ENCODE results near the gene ZCCHC24.

The ZCCHC24 gene

DNA sequence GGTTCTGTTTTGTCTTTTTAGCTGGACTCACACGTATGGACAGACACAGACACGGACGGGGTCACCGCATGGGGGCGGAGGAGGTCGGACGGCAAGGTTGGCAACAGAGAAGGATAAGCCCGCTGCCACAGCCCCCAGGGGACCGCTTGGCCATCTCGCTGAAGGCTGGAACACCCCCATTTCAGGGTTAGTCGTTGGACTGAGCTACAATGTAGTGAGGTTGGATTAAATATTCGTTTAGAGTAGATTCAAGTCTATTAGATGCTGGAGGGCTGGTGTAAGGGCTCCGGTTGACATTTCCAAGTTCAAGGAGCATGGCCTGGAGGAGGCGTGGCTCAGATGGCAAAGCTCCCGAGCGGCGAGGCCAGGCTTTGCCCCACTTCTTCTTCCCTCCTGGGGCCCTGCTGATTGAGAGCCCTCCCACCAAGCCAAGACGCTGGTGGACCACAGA, 62.9 kb downstream of the ZCCHC24 start:
- DNase-seq (ENCODE audit: low spot score) = no peak

DNA sequence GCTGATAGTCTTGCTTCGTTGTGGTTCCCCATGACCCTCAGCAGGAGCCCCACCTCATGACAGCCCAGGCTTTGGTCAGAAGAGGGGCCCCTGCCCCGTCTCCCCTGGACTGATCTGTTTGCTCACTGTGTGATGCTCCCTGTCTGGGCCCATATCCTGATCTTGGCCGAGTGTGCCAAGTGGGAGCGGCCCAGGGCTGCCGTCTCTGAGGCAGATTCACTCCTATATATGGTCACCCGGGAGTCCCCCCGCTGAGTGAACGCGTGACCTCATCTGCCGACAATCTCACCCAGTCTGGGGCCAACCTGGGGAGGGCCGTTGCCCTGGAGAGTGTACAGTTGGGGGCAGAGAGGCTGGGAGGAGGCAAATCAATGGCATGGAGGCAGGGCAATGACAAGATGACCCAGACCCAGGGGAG, 63.6 kb downstream of the ZCCHC24 start:
- DNase-seq (ENCODE audit: low spot score) = no peak

DNA sequence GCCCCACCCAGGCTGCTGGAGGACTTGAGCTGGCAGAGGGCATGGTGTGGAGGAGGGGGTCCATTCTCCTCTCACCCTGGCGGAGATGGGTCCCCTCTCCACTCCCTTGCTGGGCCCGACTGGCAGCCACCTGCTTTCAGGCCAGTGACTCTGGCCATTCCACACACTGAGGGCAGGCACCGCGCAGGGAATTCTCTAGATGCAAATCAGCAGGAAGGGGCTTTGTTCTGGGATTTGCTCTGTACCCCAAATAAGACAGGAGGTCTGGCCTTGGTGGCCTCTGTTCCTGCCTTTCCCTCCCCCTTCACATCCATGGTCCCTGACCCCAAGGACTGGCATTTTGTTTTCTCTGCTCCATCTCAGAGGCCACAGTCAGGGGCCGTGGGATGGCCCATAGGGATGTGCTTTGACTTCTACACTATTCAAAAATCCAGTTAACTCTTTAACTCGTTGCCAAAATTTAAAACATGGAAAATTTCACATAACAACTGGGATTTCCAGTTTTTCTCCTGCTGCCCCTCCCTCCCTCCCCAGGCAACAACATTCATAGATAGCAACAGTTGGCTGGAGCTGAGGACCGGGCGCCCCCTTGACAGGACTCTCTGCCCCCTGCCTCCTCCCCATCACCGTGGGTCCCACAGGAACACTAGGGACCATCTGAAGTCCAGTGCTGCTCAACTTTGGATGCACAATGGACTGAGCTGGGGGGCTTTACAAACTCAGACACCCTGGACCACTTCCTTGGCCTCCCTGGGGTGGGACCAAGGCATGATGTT, 64.3 kb downstream of the ZCCHC24 start:
- DNase-seq (ENCODE audit: low spot score) = no peak

DNA sequence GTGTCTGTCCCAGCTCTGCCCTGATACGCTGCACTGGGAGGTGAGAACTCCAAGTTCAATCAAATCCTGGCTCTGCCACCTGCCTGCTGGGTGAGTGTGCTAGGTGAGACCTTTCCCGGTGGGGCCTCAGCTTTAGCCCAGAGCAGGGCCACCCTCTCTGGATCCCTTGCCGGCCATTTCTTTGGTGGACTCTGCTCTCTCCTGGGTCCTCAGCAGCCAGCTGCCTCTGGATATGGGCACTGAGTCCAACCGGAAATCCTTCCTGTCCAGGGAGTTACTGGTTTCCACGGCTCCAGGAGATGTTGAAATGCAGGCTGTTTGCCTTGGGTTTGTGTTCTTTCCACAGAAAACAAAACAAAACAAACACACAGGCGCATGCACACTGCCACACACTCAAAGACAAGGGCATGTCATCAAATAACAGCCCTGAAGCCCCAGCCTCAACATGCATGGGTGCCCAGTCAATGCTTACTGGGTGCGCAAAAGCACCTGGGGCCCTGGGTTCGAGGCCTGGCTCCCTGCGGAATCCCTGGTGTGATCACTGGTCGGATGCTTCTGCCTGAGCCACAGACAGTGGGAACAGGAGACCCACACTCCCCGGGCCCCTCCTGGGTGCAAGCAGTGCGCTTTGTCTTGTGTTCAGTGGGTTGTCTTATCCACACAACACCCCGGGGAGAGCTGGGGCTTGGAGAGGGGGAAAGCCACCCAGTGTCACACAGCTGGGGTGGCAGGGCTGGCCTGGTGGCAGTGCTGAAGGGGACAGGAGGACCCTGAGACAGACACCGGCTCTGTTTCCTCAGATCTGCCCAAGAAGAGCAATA, 65.1 kb downstream of the ZCCHC24 start:
- no peak for DNase-seq (ENCODE audit: low spot score)

DNA sequence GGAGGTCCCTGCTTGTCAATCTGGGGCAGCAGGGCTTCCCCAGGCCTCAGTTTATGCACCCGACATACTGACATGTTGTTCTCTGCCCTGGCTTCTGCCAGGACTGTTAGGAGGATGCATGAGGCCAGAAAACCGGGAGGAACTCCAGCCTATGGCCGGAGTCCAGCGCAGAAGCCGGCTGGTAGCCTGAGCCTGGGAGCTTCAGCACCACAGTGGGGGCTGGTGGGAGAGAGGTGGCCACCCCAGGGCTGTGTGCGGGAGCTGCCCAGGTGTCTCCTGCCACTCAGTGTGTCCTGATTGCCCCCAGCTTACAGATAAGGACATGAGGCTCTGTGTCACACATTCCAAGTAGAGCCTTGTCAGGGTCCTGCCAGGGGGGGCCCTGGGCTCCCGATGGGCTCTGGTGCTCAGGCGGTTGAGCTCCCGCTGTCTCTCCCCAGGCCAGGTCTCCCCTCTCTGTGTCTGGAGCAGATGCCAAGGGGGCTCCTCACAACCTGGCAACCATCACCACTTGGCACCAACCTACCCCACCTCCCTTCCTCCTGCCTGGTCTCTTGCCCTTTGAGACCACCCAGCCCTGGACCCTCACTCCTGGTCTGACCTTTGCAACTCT, 65.8 kb downstream of the ZCCHC24 start:
- no peak for DNase-seq (ENCODE audit: low spot score)

DNA sequence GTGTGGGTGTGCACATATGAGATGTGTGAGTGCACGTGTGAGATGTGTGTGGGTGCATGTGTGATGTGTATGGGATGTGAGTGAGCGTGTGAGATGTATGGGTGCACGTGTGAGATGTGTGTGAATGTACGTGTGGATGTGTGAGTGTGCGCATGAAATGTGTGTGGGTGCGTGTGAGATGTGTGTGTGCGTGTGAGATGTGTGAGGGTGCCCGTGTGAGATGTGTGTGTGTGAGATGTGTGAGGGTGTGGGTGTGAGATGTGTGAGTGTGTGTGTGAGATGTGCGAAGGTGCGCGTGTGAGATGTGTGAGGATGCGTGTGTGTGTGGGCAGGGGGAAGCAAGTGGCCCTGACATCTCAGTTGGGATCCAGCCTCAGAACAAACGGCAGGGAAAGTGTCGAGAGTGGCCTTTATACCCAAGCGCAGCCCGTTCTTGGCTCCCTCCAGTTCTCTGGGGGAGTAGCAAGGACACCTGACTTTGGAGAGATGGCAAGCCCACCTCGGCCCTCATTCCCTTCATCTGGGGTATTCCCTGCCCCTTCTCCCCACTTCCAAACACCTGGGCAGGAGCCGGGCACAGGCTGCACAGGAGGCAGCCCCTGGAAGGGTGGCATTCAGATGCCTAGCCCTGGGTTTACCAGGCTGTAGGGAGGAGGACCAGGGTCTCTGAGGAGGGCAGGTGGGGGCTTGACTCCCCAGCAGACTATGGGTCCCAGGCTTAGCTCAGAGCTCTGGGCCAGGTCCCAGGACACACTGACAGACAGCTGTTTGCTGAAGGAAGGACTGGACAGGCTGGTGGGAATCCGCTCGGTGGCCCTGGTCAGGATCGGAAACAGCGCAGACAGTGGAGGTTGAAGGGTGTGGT, 66.5 kb downstream of the ZCCHC24 start:
- DNase-seq (ENCODE audit: low spot score) = no peak

DNA sequence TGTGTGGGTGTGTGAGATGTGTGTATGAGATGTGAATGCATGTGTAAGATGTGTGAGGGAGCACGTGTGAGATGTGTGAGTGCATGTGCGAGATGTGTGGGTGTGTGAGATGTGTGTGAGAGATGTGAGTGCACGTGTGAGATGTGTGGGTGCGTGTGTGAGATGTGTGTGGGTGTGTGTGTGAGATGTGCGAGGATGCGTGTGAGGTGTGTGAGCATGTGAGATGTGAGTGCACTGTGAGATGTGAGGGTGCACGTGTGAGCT, 67.1 kb downstream of the ZCCHC24 start:
- DNase-seq (ENCODE audit: low spot score) = no peak

DNA sequence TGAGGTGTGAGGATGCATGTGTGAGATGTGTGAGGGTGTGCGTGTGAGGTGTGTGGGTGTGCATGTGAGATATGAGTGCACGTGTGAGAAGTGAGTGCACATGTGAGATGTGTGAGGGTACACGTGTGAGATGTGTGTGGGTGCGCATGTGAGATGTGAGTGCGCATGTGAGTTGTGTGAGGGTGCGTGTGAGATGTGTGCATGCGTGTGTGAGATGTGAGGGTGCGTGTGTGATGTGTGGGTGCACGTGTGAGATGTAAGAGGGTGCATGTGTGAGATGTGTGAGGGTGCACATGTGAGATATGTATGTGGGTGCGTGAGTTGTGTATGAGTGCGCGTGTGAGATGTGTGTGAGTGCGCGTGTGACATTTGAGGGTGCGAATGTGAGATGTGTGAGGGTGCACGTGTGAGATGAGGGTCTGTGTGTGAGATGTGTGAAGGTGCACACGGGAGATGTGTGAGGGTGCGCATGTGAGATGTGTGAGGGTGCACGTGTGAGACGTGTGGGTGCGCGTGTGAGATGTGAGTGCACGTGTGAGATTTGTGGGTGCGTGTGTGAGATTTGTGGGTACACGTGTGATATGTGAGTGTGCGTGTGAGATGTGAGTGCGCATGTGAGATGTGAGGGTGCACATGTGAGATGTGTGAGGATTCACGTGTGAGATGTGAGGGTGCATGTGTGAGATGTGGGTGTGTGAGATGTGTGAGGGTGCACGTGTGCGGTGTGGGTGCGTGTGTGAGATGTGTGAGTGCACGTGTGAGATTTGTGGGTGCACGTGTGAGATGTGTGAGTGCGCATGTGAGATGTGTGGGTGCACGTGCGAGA, 67.7 kb downstream of the ZCCHC24 start:
- no peak for DNase-seq (ENCODE audit: low spot score)

DNA sequence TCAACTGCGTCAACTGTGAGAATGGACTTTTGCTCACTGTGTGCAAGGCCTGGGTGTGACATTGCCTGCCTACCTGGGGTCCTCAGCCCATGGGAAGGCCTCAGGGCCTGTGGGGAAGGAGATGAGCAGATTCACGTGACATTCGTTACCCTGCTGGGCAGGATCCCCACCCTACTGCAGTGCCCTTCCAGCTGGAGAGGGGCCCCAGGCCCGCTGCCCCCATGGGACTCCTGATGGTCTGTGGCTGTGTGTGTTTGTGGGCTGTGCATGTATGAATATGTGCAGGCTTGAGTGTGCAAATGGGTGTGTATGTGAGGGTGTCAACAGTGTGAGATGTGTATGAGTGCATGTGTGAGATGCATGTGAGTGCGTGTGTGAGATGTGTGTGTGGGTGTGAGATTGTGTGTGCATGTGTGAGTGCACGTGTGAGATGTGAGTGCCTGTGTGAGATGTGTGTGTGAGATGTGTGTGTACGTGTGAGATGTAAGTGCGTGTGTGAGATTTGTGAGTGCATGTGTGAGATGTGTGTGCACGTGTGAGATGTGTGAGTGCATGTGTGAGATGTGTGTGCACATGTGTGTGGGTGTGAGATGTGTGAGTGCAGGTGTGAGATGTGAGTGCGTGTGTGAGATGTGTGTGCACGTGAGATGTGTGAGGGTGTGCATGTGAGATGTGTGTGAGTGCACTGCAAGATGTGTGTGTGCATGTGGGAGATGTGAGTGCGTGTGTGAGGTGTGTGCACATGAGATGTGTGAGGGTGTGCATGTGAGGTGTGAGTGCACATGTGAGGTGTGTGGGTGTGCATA, 68.5 kb downstream of the ZCCHC24 start:
- DNase-seq (ENCODE audit: low spot score) = no peak

DNA sequence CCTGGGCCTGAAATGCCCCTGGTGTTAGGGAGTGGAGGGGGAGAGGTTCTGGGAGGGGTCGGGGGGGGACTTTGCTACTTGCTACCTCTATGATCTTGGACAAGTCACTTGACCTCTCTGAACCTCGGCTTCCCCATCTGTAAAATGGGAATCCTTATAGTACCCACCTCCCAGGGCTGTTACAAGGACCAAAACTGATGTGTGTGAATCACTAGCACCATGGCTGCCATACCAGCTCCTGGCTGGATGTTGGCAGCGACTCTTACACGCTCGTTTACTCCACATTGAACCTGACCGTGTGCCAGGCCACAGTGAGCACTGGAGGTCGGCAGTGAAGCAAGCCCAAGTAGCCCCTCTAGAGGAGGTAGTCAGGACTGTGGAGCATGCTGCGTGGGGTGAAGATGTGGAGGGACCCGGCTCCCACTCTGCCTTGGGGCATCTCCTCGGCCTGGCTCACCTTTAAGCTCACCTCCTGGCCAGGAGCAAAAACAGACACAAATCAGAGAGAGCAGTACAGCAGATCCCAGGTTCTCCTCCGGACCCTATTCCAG, 69.3 kb downstream of the ZCCHC24 start:
- DNase-seq (ENCODE audit: low spot score) = no peak

DNA sequence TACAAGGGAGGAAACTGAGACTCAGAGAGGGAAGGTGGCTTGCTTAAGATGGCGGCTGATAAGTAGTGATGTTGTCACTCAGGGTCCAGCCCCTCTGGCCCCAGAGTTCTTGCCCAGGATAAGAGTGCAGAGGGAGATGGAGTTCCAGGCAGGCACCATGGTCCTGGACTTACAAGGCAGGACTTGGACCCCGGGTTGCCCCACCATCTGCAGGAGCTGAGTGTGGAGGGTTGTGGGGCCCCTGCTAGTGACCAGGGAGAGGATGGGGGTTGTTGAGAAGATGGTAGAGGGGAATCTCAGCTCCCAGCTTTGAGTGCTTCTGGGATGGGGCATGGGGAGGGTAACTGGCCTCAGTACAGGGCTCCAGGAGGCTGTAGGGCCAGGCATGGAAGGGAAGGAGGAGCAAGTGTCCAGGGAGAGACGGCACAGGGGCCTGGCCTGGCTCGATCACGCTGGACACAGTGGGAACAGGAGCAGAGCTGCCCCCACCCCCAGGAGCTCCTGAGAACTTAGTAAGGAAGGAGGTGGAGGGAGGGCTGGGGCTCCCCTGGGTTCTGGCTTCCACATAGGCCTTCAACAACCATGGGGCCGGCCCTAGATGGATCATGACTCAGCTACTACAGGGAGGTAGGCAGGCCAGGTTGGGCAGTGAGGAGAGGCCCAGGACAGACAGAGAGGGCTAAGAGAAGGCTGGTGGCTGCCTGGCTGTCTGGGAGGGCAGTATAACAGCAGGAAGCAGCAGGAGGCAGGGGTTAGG, 69.9 kb downstream of the ZCCHC24 start:
- no peak for DNase-seq (ENCODE audit: low spot score)

DNA sequence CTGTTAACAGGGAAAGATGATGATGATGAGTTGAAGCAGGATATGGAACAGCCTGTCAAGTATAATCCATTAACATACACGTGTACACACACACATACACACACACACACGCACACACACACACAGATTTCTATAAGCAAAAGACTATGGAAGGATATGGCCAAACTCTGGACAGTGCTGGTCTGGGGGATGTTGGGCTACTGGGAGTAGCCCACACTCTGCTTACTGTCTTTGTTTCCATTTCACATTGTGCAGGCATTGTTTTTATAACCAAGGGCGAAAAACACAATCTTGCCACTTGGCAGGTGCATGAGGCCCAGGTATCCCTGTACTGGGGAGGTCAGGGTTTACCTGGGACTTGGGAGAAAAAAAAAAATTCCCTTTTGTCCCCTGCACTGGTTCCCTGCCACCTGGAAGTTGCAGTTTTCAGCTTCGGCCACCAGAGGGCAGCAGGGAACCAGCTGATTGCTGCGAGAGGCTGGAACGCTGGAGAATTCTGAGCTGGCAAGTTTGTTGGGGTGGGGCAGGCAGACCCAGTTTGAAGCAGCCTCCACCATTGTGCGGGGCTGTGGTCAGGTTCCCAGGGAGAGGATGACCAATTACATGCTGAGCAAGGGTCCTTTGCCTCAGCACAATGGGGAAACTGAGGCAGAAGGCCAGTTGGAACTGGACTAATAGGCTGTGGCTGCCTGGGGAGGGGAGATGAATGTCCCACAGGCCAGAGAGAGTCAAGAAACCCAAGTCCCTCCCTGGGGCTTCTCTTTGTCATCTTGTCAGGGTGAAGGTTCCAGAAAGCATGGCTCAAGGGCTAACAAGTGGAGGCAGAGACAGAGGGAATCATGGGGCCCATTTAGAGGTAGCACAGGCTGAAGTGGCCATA, 70.9 kb downstream of the ZCCHC24 start:
- peak; percentile 70 for DNase-seq (ENCODE audit: low spot score)

DNA sequence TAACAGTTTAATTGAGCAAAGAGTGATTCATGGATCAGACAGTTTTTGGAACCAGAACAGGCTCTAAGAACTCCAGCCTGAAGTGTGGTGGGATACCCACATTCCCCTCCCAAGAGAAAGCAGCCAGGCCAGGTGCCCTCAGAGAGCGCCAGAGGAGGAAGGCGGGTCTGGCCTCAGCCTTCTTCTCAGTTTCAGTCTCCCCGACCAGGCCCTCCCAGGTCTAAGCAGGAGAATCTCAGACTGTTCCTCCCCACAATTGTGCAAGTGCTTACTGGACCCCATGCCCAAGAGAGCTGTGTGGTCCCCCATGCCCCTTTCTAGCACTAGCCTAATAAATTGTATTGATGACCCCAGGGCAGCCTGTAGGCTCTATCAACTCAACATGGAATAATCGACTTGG, 72.6 kb downstream of the ZCCHC24 start:
- no peak for DNase-seq (ENCODE audit: low spot score)

DNA sequence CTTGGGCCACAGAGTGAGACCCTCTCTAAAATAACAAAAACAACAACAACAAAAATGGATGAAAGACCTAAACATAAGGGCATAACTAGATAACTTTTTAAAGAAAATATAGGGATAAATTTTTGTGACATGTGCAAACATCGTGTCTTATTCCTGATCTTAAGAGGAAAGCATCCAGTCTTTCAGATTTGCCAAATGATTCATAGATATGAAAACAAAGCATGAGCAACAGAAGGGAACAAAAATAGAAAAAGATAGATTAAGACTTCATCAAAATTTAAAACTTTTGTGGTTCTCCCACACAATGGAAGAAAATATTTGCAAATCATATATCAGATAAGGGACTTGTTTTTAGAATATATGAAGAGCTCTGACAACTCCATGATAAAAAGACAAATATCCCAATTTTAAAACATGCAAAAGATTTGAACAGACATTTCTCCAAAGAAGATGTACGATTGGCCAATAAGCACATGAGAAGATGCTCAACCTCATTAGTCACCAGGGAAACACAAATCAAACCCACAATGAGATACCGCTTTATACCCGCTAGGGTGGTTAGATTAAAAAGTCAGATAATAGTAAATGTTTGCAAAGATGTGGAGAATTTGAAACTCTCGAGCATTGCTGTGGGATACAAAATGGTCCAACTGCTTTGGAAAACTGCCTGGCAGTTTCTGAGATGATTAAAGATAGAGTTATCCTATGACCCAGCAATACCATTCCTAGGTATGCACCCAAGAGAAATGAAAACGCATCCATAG, 77.8 kb downstream of the ZCCHC24 start:
- no peak for DNase-seq (ENCODE audit: low spot score)

DNA sequence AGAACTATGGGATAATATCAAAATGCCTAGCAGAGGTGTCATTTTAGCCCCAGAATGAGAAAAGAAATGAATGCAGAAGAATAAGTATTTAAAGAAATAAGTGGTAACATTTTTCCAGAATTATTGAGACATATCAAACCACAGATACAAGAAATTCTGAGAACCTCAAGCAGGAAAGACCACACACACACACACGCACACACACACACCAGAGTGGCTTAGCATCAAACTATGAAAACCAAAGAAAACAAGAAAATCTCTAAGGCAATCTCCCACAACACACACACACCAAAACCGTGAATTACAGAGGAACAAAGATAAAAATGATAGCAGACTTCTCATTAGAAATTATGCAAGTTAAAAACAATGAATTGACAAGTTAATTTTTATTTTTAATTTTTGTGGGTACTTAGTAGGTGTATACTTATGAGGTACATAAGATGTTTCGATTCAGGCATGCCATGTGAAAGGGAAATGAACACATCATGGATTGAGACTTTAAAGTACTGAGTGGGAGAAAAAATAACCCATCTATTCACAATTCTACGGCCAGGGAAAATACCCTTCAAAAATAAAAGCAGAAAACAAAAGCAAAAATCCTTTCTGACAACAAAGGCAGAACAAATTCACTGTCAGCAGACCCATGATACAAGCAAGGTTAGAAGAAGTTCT, 83.6 kb downstream of the ZCCHC24 start:
- no peak for DNase-seq (ENCODE audit: low spot score)

DNA sequence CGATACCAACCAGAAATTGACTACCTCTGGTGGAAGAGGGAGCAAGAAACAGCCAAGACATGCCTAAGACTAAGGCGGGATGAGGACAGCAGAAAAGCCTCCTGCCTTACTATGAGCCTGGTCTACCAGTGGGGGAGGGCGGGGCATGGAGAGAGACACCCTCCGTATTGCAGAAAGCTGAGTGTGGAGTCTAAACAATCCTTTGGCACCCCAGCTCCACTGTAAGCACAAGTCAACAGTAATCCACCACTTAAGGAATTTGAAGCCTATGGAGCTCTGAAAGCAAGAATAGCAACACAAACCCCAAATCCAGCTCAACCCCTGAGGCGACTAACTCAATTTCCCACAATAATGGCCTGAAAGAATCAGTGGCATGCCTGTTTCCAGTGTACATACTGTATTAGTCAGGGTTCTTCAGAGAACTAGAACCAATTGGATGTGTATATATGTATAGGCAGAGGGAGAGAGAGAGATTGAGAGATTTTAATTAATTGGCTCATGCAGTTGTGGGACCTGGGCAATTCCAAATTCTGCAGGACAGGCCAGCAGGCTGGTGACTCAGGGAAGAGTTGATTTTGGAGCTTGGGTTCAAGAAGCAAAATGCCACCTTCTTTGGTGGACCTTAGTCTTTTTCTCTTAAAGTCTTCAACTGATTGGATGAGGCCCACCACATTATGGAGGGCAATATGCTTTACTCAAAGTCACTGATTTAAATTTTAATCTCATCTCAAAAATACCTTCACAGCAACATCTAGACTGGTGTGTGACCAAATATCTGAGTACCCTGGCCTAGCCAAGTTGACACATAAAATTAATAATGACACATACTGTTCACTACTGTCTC, 84.7 kb downstream of the ZCCHC24 start:
- DNase-seq (ENCODE audit: low spot score) = no peak
